Activated CD4-positive, CD25-positive, alpha-beta regulatory T cell treated with anti-CD3 and anti-CD28 coated beads, Interleukin-2, amount 50 U/mL, for 72 hours (primary cell): ENCODE data around the gene GRID2.
"Not testable (repeated sequence)": the region's sequence is repeated elsewhere in the genome, so short reads cannot be mapped to it uniquely, and the experiment has no call there.

Experiments
- DNase-seq: peaks from one replicate; pipeline ENCODE4 v3.0.0; 2021

GRID2 gene

DNA sequence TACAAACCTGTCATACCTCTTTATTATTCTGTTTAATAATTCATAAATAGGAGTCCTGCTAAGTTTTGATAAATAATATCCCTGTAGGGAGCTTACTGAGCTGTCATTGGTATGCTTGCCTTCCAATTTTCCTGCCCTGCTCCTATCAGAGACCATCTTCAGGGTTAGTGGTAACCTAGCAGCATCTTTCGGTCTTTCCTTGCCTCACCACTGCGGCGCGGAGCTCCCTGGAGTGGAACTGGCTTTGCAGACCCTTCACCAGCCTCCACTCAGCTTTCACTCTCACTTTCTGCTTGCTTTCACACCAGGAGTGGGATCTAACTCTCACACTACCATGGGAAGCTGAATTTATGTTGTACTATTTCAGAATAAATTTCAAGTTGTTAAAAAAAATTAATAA lies 1043.1 kb downstream of the GRID2 start:
- no peak for DNase-seq

DNA sequence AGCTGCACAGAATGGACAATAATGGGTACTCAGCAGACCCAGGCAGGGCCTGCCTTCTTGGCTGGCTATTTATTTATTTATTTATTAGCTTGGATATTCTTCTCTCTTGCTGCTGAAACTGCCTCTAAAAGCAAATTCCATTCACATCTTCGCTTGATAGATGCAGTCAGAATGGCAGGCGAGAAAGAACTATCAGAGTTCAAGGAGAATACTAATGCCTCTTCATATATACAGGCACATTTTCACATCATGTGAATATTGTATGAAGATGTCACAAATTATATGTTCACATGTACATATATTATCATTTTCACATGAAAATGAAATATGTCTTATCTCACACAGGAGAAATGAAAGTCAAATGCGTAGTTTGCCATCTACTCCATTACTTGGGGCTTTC lies 1045.1 kb downstream of the GRID2 start:
- no peak for DNase-seq

DNA sequence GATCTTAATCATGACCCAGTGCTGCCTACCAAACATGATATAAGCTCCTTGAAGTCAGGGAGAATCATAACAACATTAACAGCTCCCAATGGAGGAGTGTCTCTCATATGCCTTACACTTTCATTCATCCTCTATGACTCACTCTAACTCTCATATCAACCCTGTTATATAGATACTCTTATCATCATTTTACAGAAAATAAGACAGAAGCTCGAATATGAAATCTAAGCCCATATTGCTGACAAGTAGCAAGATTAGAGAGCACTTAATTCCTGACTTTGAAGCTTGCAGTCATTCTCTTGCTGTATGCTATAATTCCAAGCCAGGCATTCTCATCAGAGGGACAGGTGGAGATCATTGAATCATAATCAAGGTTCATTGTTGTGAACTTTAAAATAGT lies 1048.1 kb downstream of the GRID2 start:
- no peak for DNase-seq

DNA sequence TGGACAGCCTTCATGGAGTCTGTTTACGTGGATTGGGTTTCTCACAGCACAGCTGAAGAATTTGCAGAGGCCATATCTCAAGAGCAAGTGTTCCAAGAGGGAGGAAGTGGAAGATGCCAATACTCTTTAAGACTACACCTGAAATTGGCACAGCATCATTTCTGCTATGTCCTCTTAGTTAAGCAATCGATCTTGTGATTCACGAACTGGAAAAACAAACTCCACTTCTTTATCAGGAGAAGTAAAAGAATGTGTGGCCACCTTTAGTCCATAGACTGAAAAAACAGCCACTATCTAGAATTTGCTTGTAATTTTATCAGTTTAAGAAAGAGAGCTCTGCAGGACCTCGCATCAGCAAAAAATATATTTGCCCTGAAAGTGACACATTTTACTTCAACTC lies 1051.6 kb downstream of the GRID2 start:
- no peak for DNase-seq

DNA sequence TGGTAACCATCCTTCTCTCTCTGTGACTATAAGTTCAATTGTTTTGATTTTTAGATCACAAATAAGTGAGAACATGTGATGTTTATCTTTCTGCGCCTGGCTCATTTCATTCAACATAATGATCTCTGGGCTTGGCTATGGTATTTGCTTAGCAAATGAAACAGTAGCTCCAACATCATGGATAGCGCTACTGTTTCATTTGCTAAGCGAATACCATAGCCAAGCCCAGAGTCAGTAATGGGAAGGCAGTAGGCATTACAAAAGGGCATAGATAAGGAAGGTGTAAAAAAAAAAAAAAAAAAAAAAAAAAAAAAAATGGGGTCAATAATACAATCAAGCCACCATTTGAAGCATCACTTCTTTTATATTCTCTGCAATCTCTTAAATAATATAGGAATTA lies 1055.8 kb downstream of the GRID2 start:
- no peak for DNase-seq

DNA sequence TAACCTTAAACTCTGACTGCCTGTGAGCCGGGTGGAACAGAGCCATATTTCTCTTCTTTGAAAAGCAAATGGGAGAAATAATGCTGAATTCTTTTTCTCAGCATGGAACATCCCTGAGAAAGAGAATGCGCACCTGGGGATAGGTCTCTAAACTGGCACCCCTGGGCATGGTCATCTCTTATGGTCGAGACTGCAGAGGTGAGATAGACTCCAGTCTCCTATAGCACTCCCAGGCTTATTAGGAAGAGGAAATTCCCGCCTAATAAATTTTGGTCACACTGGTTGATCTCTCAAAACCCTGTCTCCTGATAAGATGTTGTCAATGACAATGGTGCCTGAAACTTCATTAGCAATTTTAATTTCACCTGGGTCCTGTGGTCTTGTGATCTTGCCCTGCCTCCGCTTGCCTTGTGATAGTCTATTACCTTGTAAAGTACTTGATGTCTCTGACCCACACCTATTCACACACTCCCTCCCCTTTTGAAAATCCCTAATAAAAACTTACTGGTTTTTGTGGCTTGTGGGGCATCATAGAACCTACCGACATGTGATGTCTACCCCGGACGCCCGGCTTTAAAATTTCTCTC lies 1062.5 kb downstream of the GRID2 start:
- not testable (repeated sequence) for DNase-seq

DNA sequence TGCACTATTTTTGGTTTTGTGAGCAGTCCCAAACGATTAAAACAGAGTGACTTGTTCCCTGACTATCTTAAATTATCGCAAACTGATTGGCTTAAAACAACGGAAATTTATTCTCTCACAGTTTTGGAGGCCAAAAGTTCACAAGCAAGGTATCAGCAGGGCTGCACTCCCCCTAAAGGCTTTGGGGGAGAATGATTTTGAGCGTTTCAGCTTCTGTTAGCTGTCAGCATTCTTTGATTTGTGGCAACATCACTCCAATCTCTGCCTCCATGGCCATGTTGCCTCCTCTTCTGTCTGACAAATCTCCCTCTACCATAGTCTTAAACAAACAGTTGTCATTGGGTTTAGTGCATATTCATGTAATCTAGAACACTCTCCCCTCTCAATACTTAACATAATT lies 1065.2 kb downstream of the GRID2 start:
- DNase-seq = no peak

DNA sequence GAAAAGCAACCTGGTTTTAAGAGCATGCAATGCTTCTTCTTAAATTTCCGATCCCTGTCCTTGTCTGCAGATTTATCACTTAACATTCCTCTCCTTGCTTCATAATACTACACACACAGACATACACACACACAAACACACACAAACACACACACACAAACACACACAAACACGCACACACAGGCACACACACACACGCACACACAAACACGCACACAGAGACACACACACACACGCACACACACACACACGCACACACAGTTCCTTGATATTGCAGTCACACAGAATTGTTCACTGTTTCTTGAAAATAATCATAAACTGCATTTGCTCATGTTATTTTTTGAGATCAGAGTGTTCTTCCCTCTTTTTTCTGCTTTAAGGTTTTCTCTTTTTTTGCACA lies 1066.5 kb downstream of the GRID2 start:
- DNase-seq = no peak

DNA sequence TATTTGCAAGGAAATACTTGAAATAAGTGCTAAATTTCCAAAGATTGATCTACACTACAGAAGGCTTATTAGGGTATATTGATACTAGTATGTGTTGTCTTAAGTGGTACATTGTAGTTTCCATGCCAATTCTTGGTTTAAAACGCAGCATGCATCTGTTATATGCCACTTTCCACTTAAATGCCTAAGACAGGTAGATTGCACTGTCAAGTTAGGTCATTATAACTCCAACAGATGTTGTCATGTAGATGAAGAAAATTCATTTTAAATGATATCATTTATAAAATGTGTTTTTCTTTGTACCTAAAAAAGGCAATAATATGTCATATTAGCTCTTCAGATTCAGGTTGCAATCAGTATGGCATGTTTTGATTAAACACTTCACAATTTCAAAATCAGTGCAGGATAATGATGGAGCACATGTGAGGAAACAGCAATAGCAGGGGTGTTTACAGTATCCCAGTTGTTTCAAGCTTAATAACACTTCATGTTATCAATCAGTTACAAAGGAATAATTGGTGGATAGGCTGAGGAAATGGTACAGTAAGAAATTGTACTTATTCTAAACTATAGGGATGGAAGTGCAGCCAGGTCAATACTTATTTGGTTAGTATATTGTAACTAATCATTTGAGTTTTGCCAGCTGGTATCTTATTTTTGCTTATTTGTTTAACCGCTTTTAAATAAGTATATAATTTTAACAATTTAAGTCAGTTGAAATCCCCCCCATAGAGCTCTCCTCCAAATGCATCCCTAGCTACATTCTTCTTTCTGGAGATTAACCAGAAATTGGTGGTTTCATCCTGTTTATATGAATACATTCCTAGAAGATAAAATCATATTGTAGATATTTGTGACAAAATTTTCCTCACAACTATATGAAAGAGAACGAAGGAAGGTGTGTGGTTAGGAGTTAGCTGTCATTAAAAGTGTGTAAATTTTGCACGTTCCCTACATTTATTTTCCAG lies 1070.4 kb downstream of the GRID2 start:
- no peak for DNase-seq

DNA sequence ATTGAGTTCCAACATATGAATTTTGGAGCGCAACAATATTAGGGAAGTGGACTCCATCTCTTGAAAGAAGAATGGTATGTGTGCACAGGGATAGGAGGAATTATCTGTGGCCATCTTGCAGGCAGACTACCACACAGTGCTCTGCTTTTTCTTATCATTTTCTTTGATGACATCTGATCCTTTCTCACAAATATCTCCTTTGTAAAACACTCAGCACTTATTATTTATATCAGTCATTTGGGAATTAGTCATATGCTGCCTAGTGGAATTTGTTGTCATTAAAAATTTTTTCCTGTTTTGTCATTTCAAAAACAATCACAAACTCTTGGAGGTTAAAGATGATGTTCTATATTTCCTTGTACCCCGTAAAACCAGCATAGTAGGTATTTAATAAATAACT lies 1080.5 kb downstream of the GRID2 start:
- no peak for DNase-seq

DNA sequence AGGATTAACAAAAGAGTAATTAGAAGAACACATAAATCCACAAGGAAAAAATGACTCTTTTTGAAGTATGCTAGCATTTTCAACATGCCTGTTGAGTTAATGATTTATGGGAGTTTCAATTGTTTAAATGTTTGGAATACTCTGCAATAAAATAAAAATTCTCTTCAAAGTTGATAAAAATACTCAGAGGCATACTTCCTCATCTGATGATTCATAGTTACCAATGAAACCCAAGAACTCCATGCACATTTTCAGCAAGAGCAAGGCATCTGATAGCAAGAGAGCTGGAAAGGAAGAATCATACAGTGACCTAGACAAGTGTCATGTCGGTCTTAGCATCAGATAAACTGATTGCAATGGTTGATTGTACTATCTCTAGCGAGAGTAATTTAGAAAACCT lies 1081.1 kb downstream of the GRID2 start:
- DNase-seq = no peak

DNA sequence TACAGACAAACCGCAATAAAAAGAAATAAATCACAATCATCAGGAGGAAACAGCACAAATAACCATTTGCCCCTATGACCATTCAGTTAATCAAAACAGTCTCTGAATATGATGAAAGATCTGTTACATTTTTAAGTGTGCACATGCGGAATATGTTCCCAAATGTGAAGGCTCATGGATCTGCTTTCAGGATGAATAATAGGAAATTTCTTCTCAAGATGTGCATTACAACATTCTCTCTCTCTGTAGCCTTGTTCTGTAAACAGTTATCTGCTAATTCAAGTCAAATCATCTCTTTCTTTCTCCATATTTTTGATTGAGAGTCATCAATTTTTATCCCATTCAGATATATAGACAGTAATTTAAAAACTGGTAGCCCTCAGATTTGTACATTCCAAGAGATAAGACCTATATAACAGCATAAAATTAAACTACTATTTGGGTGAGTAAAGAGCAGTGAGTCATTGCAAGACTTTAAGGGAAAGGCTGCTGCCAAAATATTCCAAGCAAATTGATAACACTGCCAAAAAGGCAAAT lies 1090.8 kb downstream of the GRID2 start:
- no peak for DNase-seq

DNA sequence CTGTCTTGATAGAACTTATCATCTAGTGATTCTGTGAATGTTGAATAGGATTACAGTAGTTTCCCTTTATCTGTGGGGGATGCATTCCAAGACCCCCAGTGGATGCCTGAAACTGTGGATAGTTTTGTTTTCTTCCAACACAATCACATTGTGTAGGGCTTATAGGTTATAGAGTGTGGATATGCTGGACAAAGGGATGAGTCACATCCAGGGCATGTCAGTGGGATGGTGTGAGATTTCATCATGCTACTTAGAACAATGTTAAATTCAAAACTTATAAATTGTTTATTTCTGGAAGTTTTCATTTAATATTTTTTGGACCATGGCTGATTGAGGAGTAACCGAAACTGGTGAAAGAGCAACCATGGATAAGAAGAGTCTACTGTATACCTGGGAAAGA lies 1092.5 kb downstream of the GRID2 start:
- no peak for DNase-seq

DNA sequence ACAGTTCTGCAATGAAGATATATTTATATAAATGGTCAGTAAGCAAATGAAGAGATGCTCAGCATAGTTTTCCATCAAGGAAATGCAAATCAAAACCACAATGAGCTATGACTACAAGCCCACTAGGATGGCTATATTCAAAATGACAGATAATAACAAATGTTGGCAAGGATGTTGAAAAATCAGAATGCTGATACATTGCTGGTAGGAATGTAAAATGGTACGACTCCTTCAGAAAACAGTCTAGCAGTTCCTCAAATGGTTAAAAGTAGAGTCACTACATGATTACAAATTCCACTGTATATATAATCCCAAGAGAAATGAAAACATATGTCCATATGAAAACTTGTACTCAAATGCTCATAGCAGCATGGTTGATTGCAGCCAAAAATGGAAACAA lies 1099.8 kb downstream of the GRID2 start:
- no peak for DNase-seq

DNA sequence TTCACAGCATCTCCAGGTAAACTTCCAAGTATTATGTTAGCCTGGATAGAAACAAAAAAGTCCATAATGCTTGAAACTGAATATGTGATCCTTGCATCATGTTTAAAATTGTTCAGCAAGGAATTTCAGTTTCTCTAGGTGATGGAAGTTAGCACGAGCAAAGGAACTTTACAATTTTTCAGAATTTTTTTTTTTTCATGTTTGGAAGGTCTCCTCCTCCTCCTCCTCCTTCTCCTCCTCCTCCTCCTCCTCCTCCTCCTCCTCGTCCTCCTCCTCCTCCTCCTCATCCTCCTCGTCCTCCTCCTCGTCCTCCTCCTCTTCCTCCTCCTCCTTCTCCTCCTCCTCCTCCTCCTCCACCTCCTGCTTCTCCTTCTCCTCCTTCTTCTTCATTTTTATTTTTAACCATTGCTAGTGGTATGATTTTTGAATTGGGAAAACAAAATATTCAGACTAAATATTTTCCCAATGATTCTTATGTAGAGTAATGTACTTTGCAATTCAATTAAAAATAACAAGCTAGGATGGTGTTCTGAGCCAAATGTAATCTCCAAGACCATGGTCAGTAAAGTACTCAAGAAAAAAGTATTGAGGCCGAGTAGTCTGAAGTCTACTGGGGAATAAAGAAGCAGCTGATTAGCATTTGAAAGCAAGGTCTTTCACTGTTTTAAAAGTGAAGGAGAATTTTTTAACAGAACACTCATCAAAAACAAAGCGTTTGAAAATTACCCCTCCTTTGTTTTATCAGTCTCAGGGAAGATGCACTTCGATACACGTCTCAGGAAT lies 1103.9 kb downstream of the GRID2 start:
- DNase-seq = no peak

DNA sequence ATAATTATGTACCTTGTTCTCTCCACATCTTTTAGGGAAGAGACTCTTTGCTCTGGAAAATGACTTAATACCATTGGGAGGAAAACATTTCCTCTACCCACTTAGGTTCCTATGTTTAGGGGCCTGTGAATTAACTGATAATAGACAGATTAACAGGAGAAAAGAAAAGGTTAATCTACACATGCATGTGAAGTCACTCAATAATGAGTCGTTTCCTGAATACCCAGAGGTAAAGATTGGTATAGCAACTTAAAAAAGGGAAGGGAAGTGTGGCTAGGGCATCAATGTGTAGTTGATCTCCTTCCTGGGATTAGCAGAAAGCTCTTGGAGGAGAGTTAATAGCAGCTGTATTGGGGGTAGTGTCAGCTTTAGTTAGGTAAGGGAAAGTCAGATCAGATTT lies 1105.3 kb downstream of the GRID2 start:
- no peak for DNase-seq

DNA sequence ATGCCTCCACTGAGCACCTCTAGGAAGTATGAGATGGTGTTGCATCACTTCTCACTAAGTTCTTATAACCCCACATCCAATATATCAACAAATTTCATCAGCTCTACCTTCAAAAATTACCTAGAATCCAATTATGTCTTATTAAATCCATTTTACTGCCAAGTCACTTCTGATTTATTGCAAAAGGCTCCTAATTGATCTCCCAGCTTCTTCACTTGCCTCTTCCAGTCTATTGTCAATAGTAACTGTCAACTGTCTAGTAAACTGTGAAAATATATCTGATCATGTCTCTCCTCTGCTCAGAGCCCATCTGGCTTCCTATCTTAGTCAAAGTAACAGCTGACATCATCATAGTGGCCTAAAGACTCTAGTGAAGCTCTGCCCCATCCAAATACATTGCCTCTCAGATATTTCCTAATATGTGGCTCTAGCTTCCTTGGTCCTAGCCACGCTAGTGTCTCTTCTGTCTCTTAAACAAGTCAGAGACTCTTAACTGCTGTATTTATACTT lies 1110.3 kb downstream of the GRID2 start:
- DNase-seq = no peak

DNA sequence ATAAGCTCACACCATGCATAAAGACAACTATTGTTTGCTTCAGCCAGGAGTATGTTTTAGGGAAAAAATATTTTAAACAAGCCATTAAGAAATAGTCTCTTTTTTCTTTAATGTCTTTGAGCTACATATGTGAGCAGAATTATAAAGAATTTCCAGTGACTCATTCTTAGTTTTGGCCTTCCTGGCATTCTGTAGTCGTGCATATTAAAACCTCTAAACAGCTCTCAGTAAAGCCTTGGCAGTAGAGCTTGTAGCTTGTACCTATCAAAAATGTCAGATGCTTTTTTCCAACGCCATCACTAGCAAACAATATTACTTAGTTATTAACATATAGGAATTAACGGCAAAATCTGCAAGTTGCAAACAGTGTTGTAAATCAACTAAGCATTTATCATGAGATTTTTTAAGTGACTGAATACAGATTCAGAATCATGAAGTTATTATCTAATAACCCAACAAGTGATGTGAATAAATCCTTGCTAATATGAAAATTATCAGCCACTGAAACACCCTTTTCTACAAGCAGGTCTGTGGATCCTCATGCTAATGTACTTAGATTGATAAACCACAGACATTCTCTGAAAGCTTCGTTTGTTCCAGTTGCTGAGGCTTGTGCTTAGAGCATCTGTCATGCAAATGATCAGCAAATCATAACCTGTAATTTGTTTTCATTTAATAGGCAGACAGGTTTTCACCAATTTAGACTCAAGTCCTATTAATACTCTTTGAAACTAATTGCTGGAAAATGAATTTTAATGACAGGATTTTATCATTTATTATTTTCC lies 1112.8 kb downstream of the GRID2 start:
- DNase-seq = no peak

DNA sequence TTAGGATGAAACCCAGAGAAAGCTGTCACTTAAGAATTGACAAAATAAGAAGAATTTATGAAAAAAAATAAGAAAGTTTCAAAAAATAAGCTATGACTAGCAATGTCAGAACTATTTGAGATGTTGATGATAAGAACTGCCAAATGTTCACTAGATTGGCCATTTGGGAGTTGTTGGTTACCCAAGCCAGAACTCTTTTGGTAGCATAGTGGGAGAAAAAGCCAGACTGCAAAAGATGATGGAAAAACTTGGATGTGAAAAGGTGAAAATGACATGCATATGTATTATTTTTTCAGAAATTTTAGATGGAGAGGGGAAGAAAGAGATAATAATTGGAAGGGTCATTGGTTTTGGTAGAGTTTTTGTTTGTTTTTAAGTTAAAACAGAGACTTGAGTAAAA lies 1127.6 kb downstream of the GRID2 start:
- no peak for DNase-seq

DNA sequence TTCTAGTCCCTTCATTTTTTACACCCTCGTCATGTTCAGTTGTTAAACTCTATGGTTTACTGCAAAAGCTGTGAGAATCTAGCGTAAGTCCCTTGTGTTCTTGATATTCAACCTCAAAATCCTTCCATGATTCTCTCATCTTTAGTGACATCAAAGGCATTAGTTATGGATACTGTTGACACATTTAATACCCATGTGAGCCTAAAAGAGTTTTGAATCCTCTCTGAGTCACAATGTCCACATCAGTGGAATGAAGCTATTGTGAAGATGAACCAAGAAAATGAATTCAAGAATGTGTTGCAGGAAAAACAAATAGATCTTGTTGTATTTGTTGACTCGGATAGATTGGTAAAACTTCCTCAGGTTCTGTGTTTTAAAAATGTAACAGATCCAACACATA lies 1130.1 kb downstream of the GRID2 start:
- DNase-seq = no peak

DNA sequence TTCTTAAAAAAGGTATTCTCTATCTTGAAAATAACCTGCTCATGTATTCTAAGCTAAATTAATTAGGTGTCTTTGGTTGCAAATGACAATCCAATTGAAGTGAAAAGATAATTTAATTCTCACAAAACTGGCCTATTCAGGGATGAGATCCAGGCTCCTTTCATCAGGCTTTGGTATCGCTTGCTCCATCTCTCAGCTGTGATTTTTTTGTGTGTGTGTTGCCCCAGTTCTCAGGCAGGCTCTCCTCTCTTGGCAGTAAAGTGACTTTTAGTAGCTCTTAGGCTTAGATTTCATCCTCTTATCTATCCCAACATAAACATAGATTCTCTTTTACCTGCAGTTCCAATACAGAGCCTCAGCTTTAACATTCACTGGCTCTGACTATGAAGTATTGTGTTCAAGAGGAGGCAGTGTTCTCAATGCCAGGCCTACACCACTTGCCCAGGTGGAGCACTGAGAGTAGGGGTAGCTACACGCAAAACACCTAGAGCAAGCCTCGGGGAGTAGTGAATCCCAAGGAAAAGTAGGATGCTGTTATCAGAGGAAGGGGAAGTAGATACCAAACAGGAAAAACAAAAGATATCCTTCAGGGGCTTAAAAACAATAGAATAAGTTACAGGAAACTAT lies 1132.3 kb downstream of the GRID2 start:
- DNase-seq = no peak

DNA sequence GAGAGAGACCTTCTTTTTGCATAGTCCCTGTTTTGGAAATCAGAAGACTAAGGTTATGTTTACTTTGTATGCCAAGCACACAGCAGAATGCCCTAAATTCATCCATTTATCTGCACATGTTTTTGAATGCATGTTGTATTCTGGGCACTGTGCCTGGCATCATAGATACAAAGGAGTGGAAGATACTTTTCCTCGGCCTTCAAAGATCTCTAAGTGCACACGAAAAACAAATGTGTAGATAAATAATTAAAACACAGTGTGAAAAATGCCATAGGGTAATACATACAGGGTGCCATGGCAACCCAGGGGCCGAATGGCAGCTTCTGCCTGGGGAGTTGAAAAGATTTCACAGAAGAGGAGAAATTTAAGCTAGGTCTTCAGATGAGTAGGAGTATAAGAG lies 1134.2 kb downstream of the GRID2 start:
- no peak for DNase-seq
